Measurements from ENCODE around the gene SF1.

GRCh38 chr11:64809781-64810241 lies 31.5 kb upstream of the SF1 start:
- TF ChIP-seq CTCF (IDR thresholded peaks at IDR 0.05; ENCODE audit: low read length) (no peak), EZH2phosphoT487 (IDR thresholded peaks at IDR 0.05; ENCODE audit: low read length) (no peak), EZH2 (optimal IDR thresholded peaks at IDR 0.05; ENCODE audit: low read depth, low read length) (no peak)

Data from MM.1S (cell line).